GM12878 (cell line): Measurements from ENCODE around the gene FSIP1. TPM values are rescaled to one million over a fixed set of nuclear protein-coding genes. Genes with fewer than 3 reads are reported as not detected.

Source experiments
- ATAC-seq: fragments of 200-7000 bp; cut with Tn5 transposase; 3 replicates; pipeline ENCODE4 v1.9.1; 2020; ENCODE audit warnings: mild to moderate bottlenecking, moderate library complexity
- BruUV-seq: library from RNA; stranded (reverse); fragments of 400-500 nt; replicated peaks from 2 replicates; lab custom pipeline; 2021; lab: Mats Ljungman, UMichigan
- CTCF ChIA-PET: fragments of 300-600 bp; sonication (Branson Sonifier 250); formaldehyde crosslinking; extraction: SDS; loops from one replicate; lab custom pipeline; 2021; ENCODE audit warnings: inconsistent platforms; lab: Yijun Ruan, JAX
- POLR2A ChIA-PET: fragments of 350-600 bp; formaldehyde crosslinking; extraction: SDS; loops from one replicate; lab custom pipeline; 2021; ENCODE audit warnings: inconsistent platforms; lab: Charles Lee
- RAD21 ChIA-PET: fragments of 300-600 bp; sonication (Branson Sonifier 250); formaldehyde crosslinking; loops from one replicate; lab custom pipeline; 2023; ENCODE audit warnings: antibody characterized with exemption; ENCODE audit not compliant: unreplicated experiment; lab: Charles Lee
- SMC1A ChIA-PET: fragments of 300-600 bp; sonication (Branson Sonifier 250); formaldehyde crosslinking; loops from one replicate; lab custom pipeline; 2023; ENCODE audit not compliant: unreplicated experiment, uncharacterized antibody; lab: Charles Lee
- DNase-seq: peaks from one replicate; pipeline ENCODE4 v3.0.0-alpha.2; 2011; ENCODE audit warnings: low read depth, low spot score
- FAIRE-seq: peaks from 3 replicates; lab custom pipeline; 2011; peaks lifted over from hg19 to GRCh38; lab: Jason Lieb, UNC
- H2AFZ ChIP-seq: 2 replicates; pipeline ENCODE4 v1.6.0; 2011; ENCODE audit warnings: low read depth, low read length, control low read depth; ENCODE audit not compliant: control insufficient read depth
- H3K27ac ChIP-seq: 2 replicates; pipeline ENCODE4 v1.5.1; 2011; ENCODE audit warnings: control low read depth; ENCODE audit not compliant: control insufficient read depth, insufficient read depth
- H3K27me3 ChIP-seq, 2 experiments: replicated peaks in 1 of 2; 2 replicates each; pipeline versions ENCODE4 v1.6.0 to v1.6.1; 2011; ENCODE audit warnings: low read length in 1 of 2; ENCODE audit not compliant: control insufficient read depth in 2 of 2, insufficient read depth in 2 of 2
- H3K36me3 ChIP-seq, 2 experiments: 2 replicates each; pipeline ENCODE4 v1.5.1; 2011; ENCODE audit warnings: low read length in 1 of 2; ENCODE audit not compliant: control insufficient read depth in 2 of 2, insufficient read depth in 2 of 2
- H3K4me1 ChIP-seq: 2 replicates; pipeline ENCODE4 v1.6.1; 2011; ENCODE audit warnings: mild to moderate bottlenecking, low read length, moderate library complexity, mixed read lengths; ENCODE audit not compliant: control insufficient read depth, insufficient read depth
- H3K4me2 ChIP-seq: 2 replicates; pipeline ENCODE4 v1.6.0; 2011; ENCODE audit warnings: control low read depth; ENCODE audit not compliant: control insufficient read depth, insufficient read depth
- H3K4me3 ChIP-seq: fragments of 200-600 bp; sonication (generic); 2 replicates; pipeline ENCODE4 v1.5.1; 2016
- H3K79me2 ChIP-seq: 2 replicates; pipeline ENCODE4 v1.6.0; 2011; ENCODE audit warnings: low read length; ENCODE audit not compliant: control insufficient read depth, insufficient read depth
- H3K9ac ChIP-seq: 2 replicates; pipeline ENCODE4 v1.8.0; 2011; ENCODE audit warnings: low read length, control low read depth, mixed read lengths; ENCODE audit not compliant: control insufficient read depth, insufficient read depth
- H3K9me3 ChIP-seq: replicated peaks from 3 replicates; pipeline ENCODE4 v1.5.1; 2011; ENCODE audit warnings: mild to moderate bottlenecking, low read length; ENCODE audit not compliant: control insufficient read depth, insufficient read depth
- H4K20me1 ChIP-seq: 2 replicates; pipeline ENCODE4 v1.6.0; 2011; ENCODE audit not compliant: control insufficient read depth, insufficient read depth
- ATF3 ChIP-seq: IDR thresholded peaks from 2 replicates; pipeline ENCODE4 v1.6.1; 2011; ENCODE audit warnings: low read depth, mild to moderate bottlenecking, low read length, moderate library complexity, borderline replicate concordance; ENCODE audit errors: extremely low read depth
- BACH1 ChIP-seq: fragments of 450-650 bp; IDR thresholded peaks from 2 replicates; pipeline ENCODE4 v1.6.1; 2017; ENCODE audit warnings: mild to moderate bottlenecking, borderline replicate concordance
- CEBPZ ChIP-seq: fragments of 150-350 bp; IDR thresholded peaks from 2 replicates; pipeline ENCODE4 v1.6.1; 2016; ENCODE audit warnings: low read depth, low read length
- ELK1 ChIP-seq: IDR thresholded peaks from 2 replicates; pipeline ENCODE4 v1.6.1; 2012; ENCODE audit warnings: low read depth, low read length, improper control_type of control experiment
- LARP7 ChIP-seq: fragments of 450-650 bp; IDR thresholded peaks from 2 replicates; pipeline ENCODE4 v1.6.1; 2017; ENCODE audit warnings: mild to moderate bottlenecking
- MTA3 ChIP-seq: IDR thresholded peaks from 2 replicates; pipeline ENCODE4 v1.6.1; 2012; ENCODE audit warnings: low read length, inconsistent platforms, borderline replicate concordance
- NFIC ChIP-seq: IDR thresholded peaks from 2 replicates; pipeline ENCODE4 v1.6.1; 2012; ENCODE audit warnings: low read depth, mild to moderate bottlenecking, inconsistent platforms, low read length, moderate library complexity
- NRF1 ChIP-seq: conservative IDR thresholded peaks from 2 replicates; pipeline ENCODE4 v1.6.1; 2011; ENCODE audit warnings: mild to moderate bottlenecking, low read depth, low read length, improper control_type of control experiment
- PML ChIP-seq: IDR thresholded peaks from 2 replicates; pipeline ENCODE4 v1.6.1; 2012; ENCODE audit warnings: low read length, inconsistent platforms
- PRDM15 ChIP-seq: fragments of 450-650 bp; formaldehyde crosslinking; IDR thresholded peaks from 2 replicates; pipeline ENCODE4 v1.4.0; 2020; ENCODE audit warnings: mild to moderate bottlenecking, moderate library complexity
- WGBS: methylation state at CpG from one replicate; pipeline ENCODE4 v1.1.6; 2016; ENCODE audit warnings: low lambda C conversion rate; ENCODE audit not compliant: insufficient replicate concordance, insufficient coverage; ENCODE audit errors: missing lambda C conversion rate; 5-methylcytosine and 5-hydroxymethylcytosine counted together
- in situ Hi-C: fragments of 300-500 bp; cut with MboI; formaldehyde crosslinking; loops from 9 replicates; pipeline ENCODE4 v1.14.3; 2018; ENCODE audit warnings: mixed read lengths
- intact Hi-C: fragments of 100-400 bp; cut with micrococcal nuclease; formaldehyde crosslinking; loops from one replicate; pipeline ENCODE4 v1.14.2; 2022; ENCODE audit not compliant: unreplicated experiment
- polyA plus RNA-seq, 11 experiments: library from polyadenylated mRNA; depleted of rRNA in 4 of 11; unstranded in 6 of 11; stranded (reverse) in 5 of 11; fragments of >200 nt; fragmentation: Nextera tagmentation in 4 of 11; fragmentation: Illumina TruSeq in 1 of 11; extraction: Ambion mirVana in 4 of 11; extraction: Trizol in 1 of 11; gene quantifications; 1 replicate in 1 of 11; 2 replicates in 10 of 11; pipeline versions ENCODE4 v1.2.1 to v1.2.3, GENCODE V29; 2011 to 2016; ENCODE audit warnings: inconsistent platforms in 2 of 11, missing spikeins in 2 of 11, low read depth in 1 of 11
- total RNA-seq, 4 experiments: library from RNA; depleted of rRNA in 3 of 4; stranded (reverse); fragments of >200 nt in 3 of 4; fragmentation: Illumina TruSeq in 1 of 4; extraction: Trizol in 1 of 4; gene quantifications; 2 replicates each; pipeline versions ENCODE4 v1.2.1 to v1.2.3, GENCODE V29; 2013 to 2021

The FSIP1 gene
- total and polyA plus RNA-seq, 10 of the 15 experiments (the other 5 are each of a cell fraction or from before 2014, with no cell fraction given): 0.15 to 0.67 (median 0.35) TPM

- ChIA-PET POLR2A (no interaction called here), RAD21 (no interaction called here), CTCF (interaction anchor here (0.6 kb wide), 1 partner anchor 33 kb away, joined by 4 read pairs; no protein-coding TSS in a partner anchor), SMC1A (no interaction called here)
- in situ Hi-C loops: no loop called here
- FAIRE-seq (no peak), DNase-seq (no peak), ATAC-seq (no peak)
- Histone ChIP-seq H3K9me3 (no peaks in the 10 kb centered on the region), H3K79me2 (no peaks in the 10 kb centered on the region), H3K4me3 (no peak overlapping the region), H2AFZ (no peak overlapping the region), H3K27me3 (no peaks in the 10 kb centered on the region), H3K4me1 (peaks cover 12% of the 10 kb centered on the region), H3K9ac (no peak overlapping the region), H3K27ac (no peak overlapping the region), H3K4me2 (no peak overlapping the region), H4K20me1 (no peaks in the 10 kb centered on the region), H3K36me3 (no peaks in the 10 kb centered on the region)
- TF ChIP-seq NRF1 (no peak), LARP7 (no peak), NFIC (no peak), ELK1 (no peak), PRDM15 (CRISPR knock-in tag) (no peak), BACH1 (no peak), CEBPZ (no peak), ATF3 (no peak), MTA3 (no peak), PML (no peak)
- BruUV-seq: no TSS peak
- intact Hi-C loops: no loop called here
- 79% methylated on average over 5 of the region's 5 CpGs for WGBS
These were observed 9.6 kb upstream of the FSIP1 start for GRCh38 chr15:39792025-39792843.
